K562 (cell line): ENCODE measurements around the gene LENEP. TPM values are rescaled to one million over a fixed set of nuclear protein-coding genes. Genes with fewer than 3 reads are reported as not detected.

Experiments used
- CREB1 ChIP-seq, 2 experiments: sonication (generic) in 1 of 2; formaldehyde crosslinking in 1 of 2; IDR thresholded peaks; 2 replicates each; pipeline versions ENCODE4 v1.6.1 to v1.8.0; 2012 to 2022; ENCODE audit warnings: inconsistent platforms in 1 of 2, mild to moderate bottlenecking in 1 of 2, missing genetic modification reagents in 1 of 2, moderate library complexity in 1 of 2
- EHMT2 ChIP-seq: fragments of 450-650 bp; IDR thresholded peaks from 2 replicates; pipeline ENCODE4 v1.6.1; 2018; ENCODE audit warnings: antibody characterized with exemption
- EZH2 ChIP-seq: IDR thresholded peaks from 2 replicates; pipeline ENCODE4 v1.6.1; 2012; ENCODE audit warnings: low read depth, mild to moderate bottlenecking, inconsistent platforms, low read length, borderline replicate concordance
- KDM4B ChIP-seq, 2 experiments: fragments of 450-650 bp in 1 of 2; sonication (generic) in 1 of 2; IDR thresholded peaks; 2 replicates each; pipeline ENCODE4 v1.6.1; 2016 to 2017; ENCODE audit warnings: borderline replicate concordance in 2 of 2, antibody characterized with exemption in 1 of 2, low read depth in 1 of 2, mild to moderate bottlenecking in 1 of 2
- POLR2G ChIP-seq: fragments of 200-400 bp; formaldehyde crosslinking; IDR thresholded peaks from 2 replicates; pipeline ENCODE4 v1.6.1; 2017; ENCODE audit warnings: low read depth, mild to moderate bottlenecking, antibody characterized with exemption, low read length, moderate library complexity
- RBM15 ChIP-seq: fragments of 200-400 bp; formaldehyde crosslinking; IDR thresholded peaks from 2 replicates; pipeline ENCODE4 v1.6.1; 2018; ENCODE audit warnings: mild to moderate bottlenecking, low read length, moderate library complexity; ENCODE audit not compliant: insufficient read depth
- RBM22 ChIP-seq: fragments of 200-400 bp; formaldehyde crosslinking; IDR thresholded peaks from 2 replicates; pipeline ENCODE4 v1.6.1; 2018; ENCODE audit warnings: low read length, low read depth; ENCODE audit not compliant: poor library complexity, severe bottlenecking
- SMC3 ChIP-seq: conservative IDR thresholded peaks from 2 replicates; pipeline ENCODE4 v1.6.1; 2011; ENCODE audit warnings: low read depth, low read length, improper control_type of control experiment; ENCODE audit not compliant: insufficient read depth
- STAT5A ChIP-seq: IDR thresholded peaks from 2 replicates; pipeline ENCODE4 v1.6.1; 2012; ENCODE audit warnings: low read length, inconsistent platforms, borderline replicate concordance
- TAF7 ChIP-seq: fragments of 450-650 bp; IDR thresholded peaks from 2 replicates; pipeline ENCODE4 v1.6.1; 2016; ENCODE audit warnings: missing genetic modification characterization, missing compliant biosample characterization
- ZBTB9 ChIP-seq: fragments of 450-650 bp; formaldehyde crosslinking; IDR thresholded peaks from 2 replicates; pipeline ENCODE4 v1.4.0; 2020; ENCODE audit warnings: mild to moderate bottlenecking, moderate library complexity
- ZFPM2 ChIP-seq: fragments of 250-450 bp; sonication (Bioruptor Pico); IDR thresholded peaks from 2 replicates; pipeline ENCODE4 v1.5.1; 2022; ENCODE audit warnings: mild to moderate bottlenecking
- ZNF232 ChIP-seq: sonication (generic); formaldehyde crosslinking; IDR thresholded peaks from 2 replicates; pipeline ENCODE4 v1.8.0; 2022; ENCODE audit warnings: mild to moderate bottlenecking, missing genetic modification reagents
- ZNF76 ChIP-seq: fragments of 250-450 bp; sonication (Bioruptor Pico); IDR thresholded peaks from 2 replicates; pipeline ENCODE4 v1.4.0; 2020; ENCODE audit warnings: mild to moderate bottlenecking, moderate library complexity, borderline replicate concordance
- polyA plus RNA-seq, 8 experiments: library from polyadenylated mRNA; depleted of rRNA in 4 of 8; stranded (reverse) in 5 of 8; unstranded in 3 of 8; fragments of >200 nt; fragmentation: Nextera tagmentation in 2 of 8; fragmentation: Illumina TruSeq in 1 of 8; extraction: Ambion mirVana in 2 of 8; extraction: Trizol in 1 of 8; gene quantifications; 2 replicates each; pipeline versions ENCODE4 v1.2.1 to v1.2.3, GENCODE V29; 2011 to 2014; ENCODE audit warnings: inconsistent platforms in 1 of 8, missing spikeins in 1 of 8
- total RNA-seq, 7 experiments: library from RNA; depleted of rRNA in 6 of 7; stranded (reverse); fragments of >200 nt in 6 of 7; fragmentation: Illumina TruSeq in 2 of 7; extraction: Trizol in 2 of 7; gene quantifications; 2 replicates each; pipeline versions ENCODE4 v1.2.1 to v1.2.3, GENCODE V29; 2011 to 2021; ENCODE audit warnings: low replicate concordance in 1 of 7
- TF ChIP-seq, protein P1 (sequence below): sonication (generic); formaldehyde crosslinking; IDR thresholded peaks from 2 replicates; pipeline ENCODE4 v1.8.1; 2023; ENCODE audit warnings: mild to moderate bottlenecking, missing genetic modification reagents
- TF ChIP-seq, protein P2 (sequence below): sonication (generic); formaldehyde crosslinking; IDR thresholded peaks from 2 replicates; pipeline ENCODE4 v1.9.0; 2022; ENCODE audit warnings: mild to moderate bottlenecking, missing genetic modification reagents

LENEP gene
- total and polyA plus RNA-seq, 9 of the 15 experiments (the other 6 are each of a cell fraction or from before 2014, with no cell fraction given) = 0.23 to 0.87 (median 0.67) TPM; not detected in 5

DNA sequence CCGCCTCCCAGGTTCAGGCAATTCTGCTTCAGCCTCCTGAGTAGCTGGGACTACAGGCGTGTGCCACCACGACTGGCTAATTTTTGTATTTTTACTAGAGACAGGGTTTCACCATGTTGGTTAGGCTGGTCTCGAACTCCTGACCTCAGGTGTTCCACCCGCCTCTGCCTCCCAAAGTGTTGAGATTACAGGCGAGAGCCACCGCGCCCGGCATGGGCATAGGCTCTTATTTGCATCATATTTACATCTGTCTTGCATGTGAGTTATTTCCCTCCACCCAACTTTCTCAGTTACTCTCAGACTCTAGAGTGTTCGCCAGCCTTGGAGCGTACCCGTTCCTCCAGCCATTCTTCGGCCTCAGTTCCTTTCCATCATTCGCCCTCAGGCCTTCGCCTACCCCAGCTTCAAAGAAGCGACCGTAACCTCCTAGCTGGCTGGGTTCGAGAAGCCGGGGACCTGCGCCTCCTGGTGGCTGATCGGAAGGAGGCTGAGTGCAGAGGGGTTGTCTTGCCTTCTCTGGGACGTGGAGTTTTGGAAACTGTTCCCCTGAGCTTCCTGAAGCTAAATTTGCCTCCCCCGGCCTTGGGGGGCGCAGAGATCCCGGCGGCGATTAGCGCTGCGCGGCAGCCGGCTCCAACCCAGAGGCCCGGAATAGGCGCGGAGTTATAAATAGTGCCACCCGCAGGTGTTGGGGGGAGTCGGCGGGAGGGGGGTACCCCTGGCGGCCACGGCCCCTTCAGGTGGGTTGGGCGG is 5.6 kb downstream of the LENEP start (continued):
- TF ChIP-seq ZNF232 = no peak
- no peak for TF ChIP-seq EHMT2
- TF ChIP-seq KDM4B (IDR thresholded peaks at IDR 0.05; ENCODE audit: borderline replicate concordance in 2 of 2, low read depth in 1 of 2) = no peak
- no peak for TF ChIP-seq TAF7 (tag)
- TF ChIP-seq, protein P1, sequence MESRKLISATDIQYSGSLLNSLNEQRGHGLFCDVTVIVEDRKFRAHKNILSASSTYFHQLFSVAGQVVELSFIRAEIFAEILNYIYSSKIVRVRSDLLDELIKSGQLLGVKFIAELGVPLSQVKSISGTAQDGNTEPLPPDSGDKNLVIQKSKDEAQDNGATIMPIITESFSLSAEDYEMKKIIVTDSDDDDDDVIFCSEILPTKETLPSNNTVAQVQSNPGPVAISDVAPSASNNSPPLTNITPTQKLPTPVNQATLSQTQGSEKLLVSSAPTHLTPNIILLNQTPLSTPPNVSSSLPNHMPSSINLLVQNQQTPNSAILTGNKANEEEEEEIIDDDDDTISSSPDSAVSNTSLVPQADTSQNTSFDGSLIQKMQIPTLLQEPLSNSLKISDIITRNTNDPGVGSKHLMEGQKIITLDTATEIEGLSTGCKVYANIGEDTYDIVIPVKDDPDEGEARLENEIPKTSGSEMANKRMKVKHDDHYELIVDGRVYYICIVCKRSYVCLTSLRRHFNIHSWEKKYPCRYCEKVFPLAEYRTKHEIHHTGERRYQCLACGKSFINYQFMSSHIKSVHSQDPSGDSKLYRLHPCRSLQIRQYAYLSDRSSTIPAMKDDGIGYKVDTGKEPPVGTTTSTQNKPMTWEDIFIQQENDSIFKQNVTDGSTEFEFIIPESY = no peak
- TF ChIP-seq, protein P2, sequence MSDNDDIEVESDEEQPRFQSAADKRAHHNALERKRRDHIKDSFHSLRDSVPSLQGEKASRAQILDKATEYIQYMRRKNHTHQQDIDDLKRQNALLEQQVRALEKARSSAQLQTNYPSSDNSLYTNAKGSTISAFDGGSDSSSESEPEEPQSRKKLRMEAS (CRISPR knock-in tag) = no peak
- no peak for TF ChIP-seq RBM15
- no peak for TF ChIP-seq CREB1 (IDR thresholded peaks at IDR 0.05)
- TF ChIP-seq CREB1 (CRISPR knock-in tag; IDR thresholded peaks at IDR 0.05) = no peak
- no peak for TF ChIP-seq STAT5A
- TF ChIP-seq EZH2 = no peak
- no peak for TF ChIP-seq ZFPM2 (CRISPR knock-in tag)
- no peak for TF ChIP-seq ZNF76
- TF ChIP-seq RBM22 = no peak
- peak; percentile 69 for TF ChIP-seq POLR2G
- TF ChIP-seq ZBTB9 (CRISPR knock-in tag) = no peak
- TF ChIP-seq SMC3 = peak; percentile 74
